NK-92 (cell line): ENCODE data around the gene TDP2.

ENCODE experiments used
- DNase-seq: peaks from one replicate; lab custom pipeline; 2025; ENCODE audit not compliant: unreplicated experiment; lab: John Stamatoyannopoulos, UW

The TDP2 gene

DNA sequence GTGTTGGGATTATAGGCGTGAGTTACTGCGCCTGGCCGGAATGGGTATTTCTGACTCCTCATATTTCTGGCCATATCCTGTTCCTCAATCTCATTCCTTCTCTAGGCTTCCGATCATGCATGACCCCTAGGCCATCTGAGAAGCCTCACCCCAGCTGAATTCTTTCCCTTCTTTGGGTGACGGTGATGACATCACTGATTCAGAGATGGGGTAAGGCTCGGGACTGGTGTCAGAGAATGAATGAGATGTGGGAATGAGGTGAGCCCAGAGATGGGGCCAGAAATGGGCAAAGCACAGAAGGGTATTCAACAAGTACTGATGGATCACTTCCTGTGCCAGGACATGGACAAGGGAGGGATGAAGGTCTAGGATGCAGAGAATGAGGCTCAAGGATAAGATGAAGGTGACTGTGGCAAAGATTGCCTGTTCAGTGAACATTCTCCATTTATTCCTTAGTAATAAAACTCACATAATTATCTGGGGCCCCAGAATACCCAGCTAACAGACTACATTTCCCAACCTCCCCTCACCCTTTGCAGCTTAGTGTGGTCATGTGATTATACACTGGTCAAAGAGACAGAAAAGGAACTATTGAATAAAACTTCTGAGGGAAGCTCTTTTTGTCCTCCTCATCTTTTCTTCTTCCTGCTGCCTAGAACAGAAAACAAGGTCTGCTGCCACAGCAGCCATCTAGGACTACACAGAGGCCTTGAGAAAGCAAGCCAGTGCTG is 60.3 kb downstream of the TDP2 start:
- no peak for DNase-seq

DNA sequence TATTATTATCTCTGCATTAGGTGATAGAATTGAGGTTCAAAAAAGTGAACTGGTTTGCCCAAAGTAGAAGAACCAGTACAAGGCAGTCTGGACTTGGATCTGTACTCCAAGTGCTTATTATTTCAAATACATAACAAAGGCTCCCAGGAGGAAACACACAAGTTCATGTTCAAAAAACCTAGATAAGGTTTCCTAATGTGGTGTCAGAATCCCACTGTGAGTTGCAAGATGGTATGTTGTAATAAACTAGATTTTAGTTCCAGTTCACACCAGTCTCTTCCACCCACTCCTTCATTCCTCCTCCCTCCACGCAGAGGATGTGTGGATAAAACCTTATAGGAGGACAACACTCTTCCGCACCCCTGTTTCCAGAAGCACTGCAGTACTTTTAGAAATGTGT is 63.5 kb downstream of the TDP2 start:
- DNase-seq = no peak

DNA sequence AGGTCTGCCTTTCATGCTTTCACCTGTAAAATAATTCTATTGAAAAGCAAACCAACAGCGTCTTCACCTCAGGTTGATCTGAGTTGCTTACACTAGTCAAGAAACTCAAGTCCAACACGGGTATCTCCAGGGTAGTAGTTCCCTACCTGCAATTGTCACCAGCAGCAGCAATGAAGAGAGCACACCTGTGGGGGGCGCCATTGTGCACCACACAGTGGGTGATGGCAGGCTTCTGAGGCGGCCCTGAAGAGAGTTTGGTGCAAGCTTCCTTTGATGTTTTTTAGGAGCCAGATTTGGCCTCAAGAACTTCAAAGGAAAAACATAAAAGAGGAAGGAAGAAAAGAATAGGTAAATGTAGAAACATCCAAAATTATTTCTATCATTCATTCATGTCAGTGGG is 65.8 kb downstream of the TDP2 start:
- DNase-seq = no peak
